Fibroblast of skin of scalp (primary cell): ENCODE data around the gene EGFLAM. TPM values are rescaled to one million over a fixed set of nuclear protein-coding genes. Genes with fewer than 3 reads are reported as not detected.

Source experiments
- DNase-seq: peaks from one replicate; pipeline ENCODE4 v3.0.0-alpha.2; 2013
- polyA plus RNA-seq, 2 experiments: library from polyadenylated mRNA; unstranded; fragments of 120-200 nt; gene quantifications; one replicate each; pipeline ENCODE4 v1.2.1, GENCODE V29; 2013; ENCODE audit not compliant: insufficient read length in 2 of 2

The EGFLAM gene
- polyA plus RNA-seq (2013, experiment 1 of 2; ENCODE audit: insufficient read length), result 1.0 TPM
- 2.3 TPM for polyA plus RNA-seq (2013, experiment 2 of 2; ENCODE audit: insufficient read length)

- no peak for DNase-seq
Observed at GRCh38 chr5:38258319-38259061, at the start of gene EGFLAM. Gene EGFLAM (plus strand): TSS chr5:38258559. CDS start chr5:38258755, 196 bp downstream.

DNA sequence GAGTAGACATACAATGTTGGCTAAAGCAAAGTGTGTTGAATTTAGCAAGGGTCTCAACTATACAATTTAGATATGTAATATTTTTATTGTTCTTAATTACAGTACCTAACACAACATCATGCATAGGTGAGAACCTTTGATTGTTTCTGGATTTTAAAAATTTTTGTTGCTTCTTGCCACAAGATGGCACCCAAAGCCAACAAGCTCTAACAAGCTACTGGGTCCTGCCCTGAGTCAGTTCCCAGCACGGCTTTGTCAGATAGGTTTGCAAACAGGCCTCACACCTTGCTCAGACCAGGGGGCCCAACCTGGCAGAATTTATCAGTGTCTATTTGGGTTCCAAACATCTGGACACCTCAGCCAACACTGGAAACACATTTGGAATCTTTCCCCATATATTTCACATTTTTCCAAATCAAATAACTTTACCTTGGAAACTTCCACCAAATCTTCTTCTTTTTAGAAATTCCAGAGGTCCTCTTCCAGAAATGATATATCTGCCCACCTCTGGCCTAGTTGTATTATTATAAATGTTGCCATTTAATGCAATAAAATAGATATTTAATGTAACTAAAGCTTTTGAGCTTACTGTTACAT is 49.5 kb upstream of the EGFLAM start:
- DNase-seq, result peak; percentile 52

DNA sequence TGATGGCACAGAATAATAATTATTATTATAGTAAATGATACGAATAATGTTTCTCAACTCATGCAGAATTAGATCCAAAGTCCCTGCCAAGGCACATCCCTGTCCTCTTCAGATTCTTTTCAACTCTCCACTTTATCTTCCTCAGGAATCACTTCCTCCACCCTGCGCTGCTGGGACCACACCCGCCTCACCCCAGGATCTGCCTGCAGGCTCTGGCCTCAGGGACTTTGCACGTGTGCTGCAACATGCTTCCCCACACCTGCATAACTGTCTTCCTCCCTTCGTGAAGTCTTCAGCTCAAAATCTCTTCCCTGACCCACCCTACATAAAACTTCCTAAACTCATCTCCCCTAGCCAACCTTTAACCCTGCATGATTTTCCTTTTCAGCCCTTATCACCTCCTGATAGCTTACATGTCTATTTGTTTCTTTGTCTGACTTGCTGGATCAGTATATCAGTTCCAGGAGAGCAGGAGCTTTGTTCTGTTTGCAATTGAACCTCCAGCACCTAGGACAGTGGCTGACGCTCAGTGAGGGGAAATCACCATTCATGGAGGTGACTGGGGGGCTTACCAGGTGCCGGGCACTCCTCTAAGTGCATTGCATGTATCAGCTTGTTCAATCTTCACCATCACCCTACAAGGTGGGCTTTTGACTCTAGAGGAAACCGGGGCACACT is 47.5 kb upstream of the EGFLAM start:
- DNase-seq, result no peak

DNA sequence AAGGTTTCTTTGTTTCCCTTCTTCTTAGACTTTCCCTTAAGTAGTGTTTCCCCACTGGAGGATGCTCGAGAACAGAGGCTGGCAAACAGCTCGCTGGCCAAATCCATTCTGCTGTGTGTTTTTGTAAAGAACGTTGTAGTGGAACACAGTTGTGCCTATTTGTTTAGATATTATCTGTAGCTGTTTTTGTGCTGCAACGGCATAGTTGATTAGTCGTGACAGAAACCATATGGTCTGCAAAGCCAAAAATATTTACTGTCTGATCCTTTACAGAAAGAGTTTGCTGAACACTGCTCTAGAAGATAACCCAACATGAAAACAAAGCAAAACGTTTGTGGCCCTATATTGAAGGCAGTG is 47.0 kb upstream of the EGFLAM start:
- no peak for DNase-seq

DNA sequence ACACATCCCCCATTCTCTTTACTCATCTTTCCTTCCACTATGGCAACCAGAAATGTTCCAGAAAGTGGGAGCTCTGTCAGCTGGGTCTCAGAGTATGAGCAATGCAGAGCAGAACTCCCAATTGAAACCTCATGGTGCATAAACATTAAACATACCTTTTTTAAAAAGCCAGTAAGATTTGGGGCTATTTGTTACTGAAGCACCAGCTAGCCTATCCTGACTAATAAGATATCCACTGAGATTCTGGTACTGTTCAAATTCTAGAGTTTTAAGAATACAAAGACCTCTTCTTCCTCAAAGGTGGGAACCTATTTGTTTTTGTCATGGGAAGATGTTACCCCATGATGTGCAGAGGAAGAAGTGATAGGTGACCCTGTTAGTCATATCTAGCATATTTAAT is 46.1 kb upstream of the EGFLAM start:
- no peak for DNase-seq

GRCh38 chr5:38226091-38226490 is 32.3 kb upstream of the EGFLAM start:
- DNase-seq, result no peak

GRCh38 chr5:38228914-38229313 is 29.4 kb upstream of the EGFLAM start:
- DNase-seq, result no peak

GRCh38 chr5:38234737-38235136 is 23.6 kb upstream of the EGFLAM start:
- no peak for DNase-seq

- DNase-seq, result no peak
Observed at GRCh38 chr5:38237681-38238080, 20.7 kb upstream of the EGFLAM start.

DNA sequence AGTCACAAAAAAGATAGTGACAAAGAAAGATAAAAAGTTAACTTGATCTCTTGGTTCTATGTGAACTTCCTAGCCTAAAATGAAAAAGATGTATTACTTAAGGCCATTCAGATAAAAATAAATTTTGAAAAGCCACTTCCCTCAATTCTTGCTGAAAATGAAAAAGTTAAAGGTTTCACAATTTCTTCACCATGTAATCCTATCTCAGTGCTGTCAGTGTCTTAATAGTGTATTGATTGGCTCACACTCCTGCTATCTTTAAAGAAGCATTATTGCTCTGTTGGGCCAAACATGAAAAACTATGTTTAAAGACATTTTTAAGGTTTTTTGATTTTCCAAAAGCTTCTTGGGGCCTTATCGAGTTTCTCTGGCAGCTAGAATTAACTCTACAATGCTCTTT is 18.1 kb upstream of the EGFLAM start:
- no peak for DNase-seq

DNA sequence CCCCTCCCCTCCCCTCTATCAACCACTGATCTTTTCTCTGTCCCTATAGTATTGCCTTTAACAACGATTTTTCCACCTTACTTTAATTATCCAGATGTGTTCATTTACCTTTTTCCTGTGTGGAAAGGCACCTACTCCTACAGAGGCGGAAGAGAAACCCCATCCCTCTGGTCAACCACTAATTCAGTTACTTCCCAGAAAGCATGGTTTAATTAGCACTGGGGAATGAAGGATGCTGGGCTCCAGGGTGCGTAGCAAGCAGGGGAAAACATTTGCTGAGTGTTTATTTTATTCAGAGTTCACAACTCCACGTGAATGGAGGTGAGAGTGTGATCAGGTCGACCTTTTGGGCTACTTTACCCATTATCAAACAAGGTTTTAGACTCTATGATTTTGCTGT is 16.7 kb upstream of the EGFLAM start:
- no peak for DNase-seq

DNA sequence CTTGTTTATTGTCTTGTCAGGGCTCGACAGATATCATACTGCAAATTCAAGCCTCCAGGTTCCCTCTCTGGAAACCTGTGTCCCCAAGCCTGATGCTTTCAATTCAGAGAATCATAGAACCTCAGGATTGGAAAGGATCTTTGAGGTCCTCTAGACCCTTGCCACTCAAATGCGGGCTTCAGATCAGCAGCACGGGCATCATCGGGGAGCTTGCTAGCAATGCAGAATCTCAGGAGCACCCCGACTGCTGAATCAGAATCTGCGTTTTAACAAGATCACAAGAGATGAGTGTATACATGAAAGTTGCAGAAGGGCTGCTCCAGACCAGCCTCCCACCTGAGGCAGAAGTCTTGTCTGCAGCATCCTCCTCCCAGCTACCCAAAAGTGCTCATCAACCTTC is 13.1 kb upstream of the EGFLAM start:
- DNase-seq, result no peak

GRCh38 chr5:38249301-38249700 is 9.1 kb upstream of the EGFLAM start:
- no peak for DNase-seq

GRCh38 chr5:38249812-38250211 is 8.5 kb upstream of the EGFLAM start:
- no peak for DNase-seq

GRCh38 chr5:38250763-38251448 is 7.5 kb upstream of the EGFLAM start:
- DNase-seq, result no peak

- DNase-seq, result no peak
Observed at GRCh38 chr5:38253759-38254158, 4.6 kb upstream of the EGFLAM start.

- DNase-seq, result no peak
Observed at GRCh38 chr5:38257308-38258041, 884 bp upstream of the EGFLAM start.

GRCh38 chr5:38258042-38258318 is 379 bp upstream of the EGFLAM start:
- DNase-seq, result no peak

DNA sequence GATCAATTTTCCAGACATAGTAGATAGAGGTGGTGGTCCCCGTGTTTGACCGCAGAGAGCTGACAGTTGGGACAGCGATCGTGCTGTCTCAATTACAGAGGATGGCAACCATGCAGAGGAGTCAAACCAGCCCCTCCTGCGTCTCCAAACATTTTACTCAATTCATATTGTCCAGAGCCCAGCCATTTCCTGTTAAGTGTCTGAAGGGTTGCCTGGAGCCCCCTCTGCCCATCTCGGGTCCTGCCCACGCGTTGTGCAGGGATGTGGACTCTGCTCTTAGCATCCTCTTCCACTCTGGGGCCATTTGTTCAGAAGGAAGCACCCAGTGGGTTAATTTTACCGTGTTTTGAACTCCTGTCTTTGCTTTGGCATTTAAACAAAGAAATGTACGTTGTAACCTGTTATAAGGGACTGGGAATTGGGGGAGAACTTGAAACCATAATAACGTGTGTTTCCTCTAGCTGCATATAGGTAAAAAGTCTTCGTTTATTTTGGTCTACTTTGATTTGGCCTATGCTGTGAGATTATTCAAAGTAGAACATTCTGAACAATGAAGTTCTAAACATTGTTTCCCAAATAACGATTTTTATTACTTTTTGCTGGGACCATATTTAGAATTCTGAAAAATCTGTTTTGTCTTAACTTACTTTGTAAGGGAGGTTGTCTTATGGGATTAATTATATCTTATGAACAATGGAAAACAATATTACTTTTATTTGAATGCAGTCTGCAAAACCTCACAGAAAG is 876 bp downstream of the EGFLAM start:
- DNase-seq, result no peak

DNA sequence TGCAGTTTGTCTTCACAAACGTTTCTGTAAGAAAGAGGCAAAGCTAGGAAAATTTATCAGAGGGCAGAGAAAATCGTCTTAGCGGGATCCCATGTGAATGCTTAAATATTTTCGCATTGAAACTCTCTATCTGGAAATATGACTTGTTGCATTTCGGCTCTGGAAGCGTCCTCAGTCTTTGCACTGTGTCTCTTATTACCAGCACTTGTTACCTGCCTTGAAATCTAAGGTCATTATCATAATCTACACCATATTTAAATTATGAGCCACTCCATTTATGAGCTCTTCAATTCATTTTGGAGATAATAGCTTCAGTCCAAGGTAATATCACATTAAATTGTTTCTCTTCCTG is 1.4 kb downstream of the EGFLAM start:
- no peak for DNase-seq

GRCh38 chr5:38263983-38264382 is 5.6 kb downstream of the EGFLAM start:
- DNase-seq, result no peak

DNA sequence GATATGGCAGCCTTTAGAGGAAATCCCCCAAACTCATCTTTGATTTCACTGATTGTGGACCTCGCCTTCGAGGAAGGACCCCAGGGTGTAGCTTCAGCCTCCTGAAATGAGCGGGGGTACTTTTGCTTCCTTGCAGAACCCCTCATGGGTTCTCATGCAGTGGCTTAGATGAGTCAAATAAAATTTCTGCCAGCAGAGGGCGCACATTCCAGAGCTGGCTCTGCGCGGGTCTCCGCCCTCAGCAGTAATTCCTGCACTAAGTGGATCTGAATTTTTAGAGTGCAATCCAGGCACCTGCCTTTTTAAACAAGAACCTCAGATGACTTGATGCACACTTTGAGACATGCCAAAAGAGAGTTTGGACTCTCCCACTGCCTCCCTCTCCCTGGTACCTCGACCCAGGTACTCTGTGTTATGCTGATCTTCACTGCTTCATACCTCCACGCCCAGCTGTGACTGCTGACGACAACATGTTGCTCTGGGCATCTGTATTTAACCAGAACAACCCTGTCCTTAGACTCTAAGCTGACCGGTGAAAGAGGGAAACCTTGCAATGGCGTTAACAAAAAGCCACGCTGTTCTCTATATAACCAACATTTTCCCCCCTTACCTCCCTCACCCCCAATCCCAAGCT is 7.3 kb downstream of the EGFLAM start:
- peak; percentile 68 for DNase-seq
